Middle frontal gyrus (tissue), 1 donor: ENCODE data around the gene UBE4B.
"Not testable (repeated sequence)": the region's sequence is repeated elsewhere in the genome, so short reads cannot be mapped to it uniquely, and the experiment has no call there.

Experiments
- DNase-seq: peaks from one replicate; pipeline ENCODE4 v3.0.0-alpha.2; 2015; ENCODE audit warnings: low spot score; ENCODE audit errors: extremely low spot score

The UBE4B gene

DNA sequence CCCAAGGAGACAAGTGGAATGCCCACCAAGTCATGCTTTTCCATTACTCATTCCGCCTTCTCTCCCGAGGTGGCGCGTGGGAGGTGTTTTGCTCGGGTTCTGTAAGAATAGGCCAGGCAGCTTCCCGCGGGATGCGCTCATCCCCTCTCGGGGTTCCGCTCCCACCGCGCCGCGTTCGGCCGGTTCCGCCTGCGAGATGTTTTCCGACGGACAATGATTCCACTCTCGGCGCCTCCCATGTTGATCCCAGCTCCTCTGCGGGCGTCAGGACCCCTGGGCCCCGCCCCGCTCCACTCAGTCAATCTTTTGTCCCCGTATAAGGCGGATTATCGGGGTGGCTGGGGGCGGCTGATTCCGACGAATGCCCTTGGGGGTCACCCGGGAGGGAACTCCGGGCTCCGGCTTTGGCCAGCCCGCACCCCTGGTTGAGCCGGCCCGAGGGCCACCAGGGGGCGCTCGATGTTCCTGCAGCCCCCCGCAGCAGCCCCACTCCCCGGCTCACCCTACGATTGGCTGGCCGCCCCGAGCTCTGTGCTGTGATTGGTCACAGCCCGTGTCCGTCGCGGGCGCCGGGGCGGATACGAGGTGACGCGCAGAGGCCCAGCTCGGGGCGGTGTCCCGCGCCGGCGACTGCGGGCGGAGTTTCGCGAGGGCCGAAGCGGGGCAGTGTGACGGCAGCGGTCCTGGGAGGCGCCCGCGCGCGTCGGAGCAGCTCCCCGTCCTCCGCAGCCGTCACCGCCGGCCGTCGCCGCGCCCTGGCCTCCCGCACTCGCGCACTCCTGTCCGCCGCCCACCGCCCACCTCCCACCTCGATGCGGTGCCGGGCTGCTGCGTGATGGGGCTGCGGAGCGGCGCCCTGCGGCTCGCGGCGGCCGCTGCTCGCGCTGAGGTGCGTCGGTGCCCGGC, 177.4 kb downstream of the UBE4B start, which contains the start of gene KIF1B:
Gene KIF1B (plus strand): TSS at position 666 of the 906 bp plus-strand sequence. CDS start 21,759 bp downstream, outside the sequence.
- DNase-seq, result peak; percentile 96

GRCh38 chr1:10210841-10211804, 178.4 kb downstream of the UBE4B start:
- DNase-seq, result peak; percentile 82

- no peak for DNase-seq
Measured at GRCh38 chr1:10211805-10212410, 179.2 kb downstream of the UBE4B start.

GRCh38 chr1:10212476-10212875, 179.7 kb downstream of the UBE4B start:
- no peak for DNase-seq

GRCh38 chr1:10213186-10213705, 180.5 kb downstream of the UBE4B start:
- DNase-seq, result no peak

DNA sequence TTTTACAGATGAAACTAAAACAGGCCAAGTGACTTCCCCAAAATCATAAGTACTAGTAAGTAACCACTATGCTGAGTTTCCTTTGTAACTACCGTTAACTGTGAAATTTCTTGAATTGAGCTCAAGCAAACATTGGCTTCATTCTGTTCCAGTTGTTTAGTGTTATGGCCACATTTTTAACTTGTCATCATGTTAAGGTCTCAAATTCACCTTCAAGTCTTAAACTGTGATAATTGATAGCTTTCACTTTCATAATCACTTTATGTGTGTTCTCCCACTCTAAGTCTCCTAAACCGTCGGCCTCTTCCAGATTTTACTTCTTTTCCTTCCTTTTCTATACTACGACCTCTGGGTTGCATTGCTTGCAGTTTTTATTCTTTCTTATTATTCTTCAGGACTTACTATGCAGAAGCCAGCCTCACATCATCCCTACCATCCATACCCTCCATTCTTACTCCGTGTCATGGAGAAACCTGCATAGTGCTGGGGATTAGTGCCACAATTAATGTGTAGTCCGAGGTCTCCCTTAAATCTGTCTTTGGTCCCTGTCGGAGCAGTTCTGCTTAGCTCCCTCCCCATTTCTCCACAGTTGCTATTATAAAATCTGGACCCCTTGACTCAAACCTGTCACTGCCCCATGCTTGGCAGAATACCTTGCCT, 183.5 kb downstream of the UBE4B start:
- no peak for DNase-seq

- DNase-seq, result no peak
Measured at GRCh38 chr1:10217748-10218441, 185.1 kb downstream of the UBE4B start.

DNA sequence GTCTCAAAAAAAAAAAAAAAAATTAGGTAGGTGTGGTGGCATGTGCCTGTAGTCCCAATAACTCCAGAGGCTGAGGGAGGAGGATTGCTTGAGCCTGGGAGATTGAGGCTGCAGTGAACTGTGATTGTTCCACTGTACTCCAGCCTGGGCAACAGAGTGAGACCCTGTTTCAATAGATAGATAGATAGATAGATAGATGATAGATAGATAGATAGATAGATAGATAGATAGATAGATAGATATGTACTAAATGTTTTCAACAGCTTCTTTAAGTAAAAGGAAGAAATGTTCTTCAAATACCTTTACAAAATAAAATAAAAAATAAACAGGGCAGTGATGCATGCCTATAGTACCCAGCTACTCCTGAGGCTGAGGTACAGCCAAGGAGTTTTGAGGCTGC, 187.4 kb downstream of the UBE4B start:
- DNase-seq, result no peak

GRCh38 chr1:10220657-10221056, 187.9 kb downstream of the UBE4B start:
- DNase-seq, result not testable (repeated sequence)

DNA sequence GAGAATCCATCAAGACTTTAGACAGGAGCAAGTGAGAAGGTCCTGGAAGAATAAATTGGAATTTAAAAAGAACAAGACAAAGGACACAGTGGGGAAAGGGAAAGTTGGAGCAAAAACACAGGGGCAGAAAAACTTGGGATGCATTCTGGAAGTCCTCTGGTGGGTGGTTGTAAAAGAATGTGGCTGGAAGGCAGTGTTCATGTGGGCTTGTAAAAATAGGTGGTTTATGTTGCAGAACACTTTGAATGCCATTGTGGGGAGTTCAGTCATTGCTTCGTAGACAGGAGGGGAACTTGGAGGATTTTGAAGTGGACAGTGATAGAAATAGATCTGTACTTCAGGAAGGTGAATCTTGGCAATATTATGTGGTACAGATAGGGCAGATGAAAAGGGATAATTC, 192.8 kb downstream of the UBE4B start:
- DNase-seq, result no peak

DNA sequence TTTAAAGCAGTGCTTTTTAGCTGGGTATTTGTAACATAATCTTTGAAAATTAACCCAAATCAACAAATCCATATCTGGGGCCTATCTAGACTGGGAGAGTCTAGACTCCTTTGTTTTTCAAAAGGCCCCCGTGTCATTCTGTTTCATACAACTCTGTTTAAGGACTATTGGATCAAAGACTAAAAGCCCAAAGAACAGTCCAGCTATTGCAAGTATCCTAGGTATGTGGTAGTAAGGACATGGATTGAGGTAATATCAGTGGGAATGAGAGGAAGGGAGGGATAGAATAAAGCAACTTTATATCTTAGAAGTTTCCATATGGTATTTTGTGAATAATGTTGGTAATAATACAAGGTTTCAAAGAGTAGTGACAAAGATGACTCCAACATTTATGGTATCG, 195.8 kb downstream of the UBE4B start:
- no peak for DNase-seq

GRCh38 chr1:10229903-10230302, 197.1 kb downstream of the UBE4B start:
- no peak for DNase-seq
